ENCODE measurements around the gene LYPLA2.

GRCh38 chr1:23817633-23818032 lies 26.7 kb downstream of the LYPLA2 start:
- TF ChIP-seq, protein P1, sequence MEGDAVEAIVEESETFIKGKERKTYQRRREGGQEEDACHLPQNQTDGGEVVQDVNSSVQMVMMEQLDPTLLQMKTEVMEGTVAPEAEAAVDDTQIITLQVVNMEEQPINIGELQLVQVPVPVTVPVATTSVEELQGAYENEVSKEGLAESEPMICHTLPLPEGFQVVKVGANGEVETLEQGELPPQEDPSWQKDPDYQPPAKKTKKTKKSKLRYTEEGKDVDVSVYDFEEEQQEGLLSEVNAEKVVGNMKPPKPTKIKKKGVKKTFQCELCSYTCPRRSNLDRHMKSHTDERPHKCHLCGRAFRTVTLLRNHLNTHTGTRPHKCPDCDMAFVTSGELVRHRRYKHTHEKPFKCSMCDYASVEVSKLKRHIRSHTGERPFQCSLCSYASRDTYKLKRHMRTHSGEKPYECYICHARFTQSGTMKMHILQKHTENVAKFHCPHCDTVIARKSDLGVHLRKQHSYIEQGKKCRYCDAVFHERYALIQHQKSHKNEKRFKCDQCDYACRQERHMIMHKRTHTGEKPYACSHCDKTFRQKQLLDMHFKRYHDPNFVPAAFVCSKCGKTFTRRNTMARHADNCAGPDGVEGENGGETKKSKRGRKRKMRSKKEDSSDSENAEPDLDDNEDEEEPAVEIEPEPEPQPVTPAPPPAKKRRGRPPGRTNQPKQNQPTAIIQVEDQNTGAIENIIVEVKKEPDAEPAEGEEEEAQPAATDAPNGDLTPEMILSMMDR (IDR thresholded peaks at IDR 0.05), result no peak
- no peak for TF ChIP-seq POLR2AphosphoS5 (IDR thresholded peaks at IDR 0.05; ENCODE audit: insufficient read depth in 1 of 2, low read depth in 1 of 2)
